ENCODE measurements around the gene KPNA1.

The KPNA1 gene

GRCh38 chr3:122382888-122383666 is 131.7 kb downstream of the KPNA1 start, which contains the start of gene MIX23:
Gene MIX23, minus strand, starts transcription at chr3:122383231. Its CDS starts 7 bp downstream, at chr3:122383224.
- DNase-seq (ENCODE audit: low spot score in 2 of 2) (peak; percentile 66 to 76), ATAC-seq (replicated peaks; ENCODE audit: extremely low read depth, poor library complexity, severe bottlenecking) (peak; percentile 52)
- Mint-ChIP-seq H3K4me1 (peaks cover 29% of the 10 kb centered on the region), H3K27ac (ENCODE audit: low read depth) (peak within 1 kb of the TSS; percentile 84), H3K36me3 (ENCODE audit: insufficient read depth) (peaks cover 10% of the 10 kb centered on the region), H3K27me3 (no peaks in the 10 kb centered on the region), H3K4me3 (peak within 1 kb of the TSS; percentile 90), H3K9me3 (no peaks in the 10 kb centered on the region)

- DNase-seq (ENCODE audit: low spot score in 2 of 2) (no peak), ATAC-seq (replicated peaks; ENCODE audit: extremely low read depth, poor library complexity, severe bottlenecking) (no peak)
- Mint-ChIP-seq H3K4me1 (peaks cover 17% of the 10 kb centered on the region), H3K36me3 (ENCODE audit: insufficient read depth) (peaks cover 7% of the 10 kb centered on the region), H3K9me3 (no peaks in the 10 kb centered on the region), H3K27me3 (no peaks in the 10 kb centered on the region), H3K27ac (ENCODE audit: low read depth) (no peak overlapping the region), H3K4me3 (no peak overlapping the region)
These were observed 136.8 kb downstream of the KPNA1 start for GRCh38 chr3:122377975-122378374.

- H3K4me1 Mint-ChIP-seq: peaks cover 10% of the 10 kb centered on the region
These were observed 140.7 kb downstream of the KPNA1 start for GRCh38 chr3:122374034-122374433.

More at GRCh38 chr3:122374034-122374433, 140.7 kb downstream of the KPNA1 start:
- no peak overlapping the region for H3K27ac Mint-ChIP-seq (ENCODE audit: low read depth)
- H3K9me3 Mint-ChIP-seq: no peaks in the 10 kb centered on the region
- peaks cover 18% of the 10 kb centered on the region for H3K36me3 Mint-ChIP-seq (ENCODE audit: insufficient read depth)
- no peaks in the 10 kb centered on the region for H3K27me3 Mint-ChIP-seq
- DNase-seq (ENCODE audit: low spot score in 2 of 2) (no peak), ATAC-seq (replicated peaks; ENCODE audit: extremely low read depth, poor library complexity, severe bottlenecking) (no peak)
- H3K4me3 Mint-ChIP-seq: no peak overlapping the region
